Bronchial epithelial cell (primary cell): ENCODE data around the gene TSR1. TPM values are rescaled to one million over a fixed set of nuclear protein-coding genes. Genes with fewer than 3 reads are reported as not detected.

ENCODE experiments used
- DNase-seq: peaks from one replicate; pipeline ENCODE4 v3.0.0-alpha.2; 2010; ENCODE audit warnings: low read depth
- FAIRE-seq: peaks from 2 replicates; lab custom pipeline; 2011; peaks lifted over from hg19 to GRCh38; lab: Jason Lieb, UNC
- H3K27me3 ChIP-seq: 2 replicates; pipeline ENCODE4 v1.5.1; 2011; ENCODE audit warnings: low read length; ENCODE audit not compliant: control insufficient read depth, insufficient read depth
- H3K36me3 ChIP-seq: 2 replicates; pipeline ENCODE4 v1.5.1; 2011; ENCODE audit warnings: low read length; ENCODE audit not compliant: control insufficient read depth, insufficient read depth
- H3K4me3 ChIP-seq: 2 replicates; pipeline ENCODE4 v1.5.1; 2011; ENCODE audit warnings: mild to moderate bottlenecking, low read depth, low read length, control low read depth
- CTCF ChIP-seq: IDR thresholded peaks from 2 replicates; pipeline ENCODE4 v1.5.1; 2011; ENCODE audit warnings: mild to moderate bottlenecking, moderate library complexity, low read length, control low read depth, inconsistent platforms; ENCODE audit not compliant: insufficient read depth, severe bottlenecking
- total RNA-seq: library from RNA; depleted of rRNA; stranded (reverse); fragments of >200 nt; gene quantifications from 2 replicates; pipeline ENCODE4 v1.2.1, GENCODE V29; 2014

TSR1 gene
- 55.9 and 72.1 TPM in 2 replicates for total RNA-seq

GRCh38 chr17:2336215-2336851 lies at the start of gene TSR1:
TSS of gene TSR1 (minus strand) at chr17:2336457. CDS start at chr17:2336427, 30 bp downstream.
- no peak for FAIRE-seq
- DNase-seq, result peak; percentile 78
- TF ChIP-seq CTCF, result peak; percentile 53
- peak within 1 kb of the TSS; percentile 89 for H3K4me3 ChIP-seq
- H3K27me3 ChIP-seq, result no peaks in the 10 kb centered on the region
- peaks cover 24% of the 10 kb centered on the region for H3K36me3 ChIP-seq

- TF ChIP-seq CTCF, result no peak
- FAIRE-seq (no peak), DNase-seq (no peak)
- no peaks in the 10 kb centered on the region for H3K27me3 ChIP-seq
- no peak overlapping the region for H3K4me3 ChIP-seq
- H3K36me3 ChIP-seq, result peaks cover 23% of the 10 kb centered on the region
Measured at GRCh38 chr17:2385240-2386210, 49.3 kb upstream of the TSR1 start.

GRCh38 chr17:2384439-2385127 lies 48.3 kb upstream of the TSR1 start:
- no peak overlapping the region for H3K4me3 ChIP-seq
- no peak for DNase-seq
- H3K27me3 ChIP-seq, result no peaks in the 10 kb centered on the region
- FAIRE-seq, result no peak
- peaks cover 21% of the 10 kb centered on the region for H3K36me3 ChIP-seq
- TF ChIP-seq CTCF, result no peak

- TF ChIP-seq CTCF, result no peak
- Histone ChIP-seq H3K27me3 (no peaks in the 10 kb centered on the region), H3K4me3 (no peak overlapping the region), H3K36me3 (peaks cover 22% of the 10 kb centered on the region)
- DNase-seq (no peak), FAIRE-seq (no peak)
Measured at GRCh38 chr17:2383628-2384167, 47.4 kb upstream of the TSR1 start.

GRCh38 chr17:2380950-2381649 lies 44.8 kb upstream of the TSR1 start:
- TF ChIP-seq CTCF, result no peak
- Histone ChIP-seq H3K27me3 (no peaks in the 10 kb centered on the region), H3K4me3 (no peak overlapping the region), H3K36me3 (peaks cover 18% of the 10 kb centered on the region)
- peak; percentile 75 for FAIRE-seq
- no peak for DNase-seq
